SU-DHL-6 (cell line): ENCODE measurements around the gene IP6K2.
A peak's percentile ranks its signal among the peaks of the same experiment; 100 is the strongest.

Experiments used
- H2AFZ ChIP-seq: fragments of 200-600 bp; sonication (generic); 2 replicates; pipeline ENCODE4 v1.6.1; 2014; ENCODE audit warnings: low read depth, mild to moderate bottlenecking, moderate library complexity, mixed read lengths, antibody characterized with exemption, low read length; ENCODE audit not compliant: severe bottlenecking
- H3F3A ChIP-seq: fragments of 200-600 bp; shearing (Covaris generic); 2 replicates; pipeline ENCODE4 v1.6.0; 2016; ENCODE audit warnings: antibody characterized with exemption, mild to moderate bottlenecking; ENCODE audit not compliant: insufficient read depth
- H3K27ac ChIP-seq: fragments of 200-600 bp; sonication (generic); 2 replicates; pipeline ENCODE4 v1.5.1; 2016; ENCODE audit warnings: low read depth, mild to moderate bottlenecking, low read length, moderate library complexity, mixed read lengths
- H3K27me3 ChIP-seq: fragments of 200-600 bp; sonication (generic), shearing (Covaris generic); 2 replicates; pipeline ENCODE4 v1.6.0; 2014; ENCODE audit warnings: mild to moderate bottlenecking, low read length
- H3K36me3 ChIP-seq: fragments of 200-600 bp; sonication (generic); 2 replicates; pipeline ENCODE4 v1.6.1; 2014; ENCODE audit warnings: mild to moderate bottlenecking, low read length, mixed read lengths
- H3K4me2 ChIP-seq: fragments of 300-600, 200-600 bp; shearing (Covaris generic), sonication (generic); 2 replicates; pipeline ENCODE4 v1.6.0; 2014; ENCODE audit warnings: low read length, low read depth, mild to moderate bottlenecking; ENCODE audit not compliant: poor library complexity, severe bottlenecking
- H3K4me3 ChIP-seq: fragments of 200-600 bp; sonication (generic); 2 replicates; pipeline ENCODE4 v1.5.1; 2014; ENCODE audit warnings: antibody characterized with exemption, low read length, mild to moderate bottlenecking, mixed read lengths; ENCODE audit not compliant: insufficient read depth, poor library complexity, severe bottlenecking
- H3K79me2 ChIP-seq: fragments of 200-600 bp; sonication (generic); 2 replicates; pipeline ENCODE4 v1.6.1; 2014; ENCODE audit warnings: mild to moderate bottlenecking, low read length, moderate library complexity; ENCODE audit not compliant: insufficient read depth
- H3K9ac ChIP-seq: fragments of 200-600 bp; sonication (generic); 2 replicates; pipeline ENCODE4 v1.7.0; 2014; ENCODE audit warnings: mild to moderate bottlenecking, low read length
- H3K9me2 ChIP-seq: fragments of 200-600 bp; sonication (generic); replicated peaks from 2 replicates; pipeline ENCODE4 v1.6.1; 2014; ENCODE audit warnings: low read length; ENCODE audit not compliant: insufficient read depth
- H3K9me3 ChIP-seq: fragments of 200-600 bp; sonication (generic); 2 replicates; pipeline ENCODE4 v1.6.1; 2014; ENCODE audit warnings: low read length, mixed read lengths; ENCODE audit not compliant: insufficient read depth
- H4K20me1 ChIP-seq: fragments of 200-600 bp; sonication (generic); 2 replicates; pipeline ENCODE4 v1.6.1; 2014; ENCODE audit warnings: low read depth, mild to moderate bottlenecking, antibody characterized with exemption, low read length, moderate library complexity, mixed read lengths
- EZH2phosphoT487 ChIP-seq: fragments of 200-600 bp; sonication (generic), shearing (Covaris generic); conservative IDR thresholded peaks from 2 replicates; pipeline ENCODE4 v1.6.1; 2018; ENCODE audit warnings: mild to moderate bottlenecking, antibody characterized with exemption, low read length, moderate library complexity, mixed read lengths
- TF ChIP-seq, protein P1 (sequence below): fragments of 200-600 bp; sonication (generic); IDR thresholded peaks from one replicate; pipeline ENCODE4 v1.5.1; 2017; ENCODE audit warnings: antibody characterized with exemption, mild to moderate bottlenecking, low read length, moderate library complexity; ENCODE audit not compliant: insufficient read depth, poor library complexity, severe bottlenecking

The IP6K2 gene

DNA sequence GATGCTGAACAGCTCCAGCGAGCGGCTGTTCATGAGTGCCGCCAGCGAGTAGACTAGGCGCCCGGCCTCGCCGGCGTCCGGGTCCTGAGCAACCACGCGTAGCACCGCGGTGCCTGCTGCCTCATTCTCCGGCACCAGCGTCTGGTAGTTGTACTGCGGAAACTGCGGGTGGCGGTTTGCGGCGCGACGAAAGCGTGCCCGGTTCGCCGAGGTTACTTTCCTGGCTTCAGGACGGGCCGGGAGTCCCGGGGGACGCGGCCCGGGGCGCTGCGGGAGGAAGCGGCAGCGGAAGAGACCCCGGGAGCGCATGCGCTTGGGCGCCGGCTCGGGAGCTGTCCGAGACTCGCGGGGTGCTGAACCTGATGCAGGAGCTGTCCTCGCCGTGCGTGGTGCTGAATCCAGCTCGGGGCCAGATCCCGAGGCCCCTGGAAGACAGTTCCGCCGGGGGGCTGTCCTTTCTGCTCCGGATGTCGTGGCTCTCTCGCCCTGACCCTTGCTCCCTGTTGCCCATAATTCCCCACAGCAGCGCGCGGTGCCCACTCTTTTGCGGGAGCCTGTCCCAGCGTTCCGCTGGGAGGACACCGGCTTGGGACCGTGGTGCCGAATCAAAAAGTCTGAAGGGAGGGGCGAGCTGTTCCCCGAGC, 55.4 kb downstream of the IP6K2 start:
- Histone ChIP-seq H3F3A (0 out of 2 replicates have a peak, but pooled peaks cover 6% of the 10 kb centered on the region), H3K36me3 (no peaks in the 10 kb centered on the region), H3K4me2 (no peak overlapping the region), H2AFZ (no peak overlapping the region), H3K79me2 (no peaks in the 10 kb centered on the region), H3K9ac (no peak overlapping the region), H4K20me1 (no peaks in the 10 kb centered on the region), H3K9me3 (no peaks in the 10 kb centered on the region), H3K27me3 (no peaks in the 10 kb centered on the region), H3K4me3 (no peak overlapping the region), H3K9me2 (no peaks in the 10 kb centered on the region), H3K27ac (no peak overlapping the region)
- TF ChIP-seq, protein P1, sequence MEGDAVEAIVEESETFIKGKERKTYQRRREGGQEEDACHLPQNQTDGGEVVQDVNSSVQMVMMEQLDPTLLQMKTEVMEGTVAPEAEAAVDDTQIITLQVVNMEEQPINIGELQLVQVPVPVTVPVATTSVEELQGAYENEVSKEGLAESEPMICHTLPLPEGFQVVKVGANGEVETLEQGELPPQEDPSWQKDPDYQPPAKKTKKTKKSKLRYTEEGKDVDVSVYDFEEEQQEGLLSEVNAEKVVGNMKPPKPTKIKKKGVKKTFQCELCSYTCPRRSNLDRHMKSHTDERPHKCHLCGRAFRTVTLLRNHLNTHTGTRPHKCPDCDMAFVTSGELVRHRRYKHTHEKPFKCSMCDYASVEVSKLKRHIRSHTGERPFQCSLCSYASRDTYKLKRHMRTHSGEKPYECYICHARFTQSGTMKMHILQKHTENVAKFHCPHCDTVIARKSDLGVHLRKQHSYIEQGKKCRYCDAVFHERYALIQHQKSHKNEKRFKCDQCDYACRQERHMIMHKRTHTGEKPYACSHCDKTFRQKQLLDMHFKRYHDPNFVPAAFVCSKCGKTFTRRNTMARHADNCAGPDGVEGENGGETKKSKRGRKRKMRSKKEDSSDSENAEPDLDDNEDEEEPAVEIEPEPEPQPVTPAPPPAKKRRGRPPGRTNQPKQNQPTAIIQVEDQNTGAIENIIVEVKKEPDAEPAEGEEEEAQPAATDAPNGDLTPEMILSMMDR = no peak
- no peak for TF ChIP-seq EZH2phosphoT487

DNA sequence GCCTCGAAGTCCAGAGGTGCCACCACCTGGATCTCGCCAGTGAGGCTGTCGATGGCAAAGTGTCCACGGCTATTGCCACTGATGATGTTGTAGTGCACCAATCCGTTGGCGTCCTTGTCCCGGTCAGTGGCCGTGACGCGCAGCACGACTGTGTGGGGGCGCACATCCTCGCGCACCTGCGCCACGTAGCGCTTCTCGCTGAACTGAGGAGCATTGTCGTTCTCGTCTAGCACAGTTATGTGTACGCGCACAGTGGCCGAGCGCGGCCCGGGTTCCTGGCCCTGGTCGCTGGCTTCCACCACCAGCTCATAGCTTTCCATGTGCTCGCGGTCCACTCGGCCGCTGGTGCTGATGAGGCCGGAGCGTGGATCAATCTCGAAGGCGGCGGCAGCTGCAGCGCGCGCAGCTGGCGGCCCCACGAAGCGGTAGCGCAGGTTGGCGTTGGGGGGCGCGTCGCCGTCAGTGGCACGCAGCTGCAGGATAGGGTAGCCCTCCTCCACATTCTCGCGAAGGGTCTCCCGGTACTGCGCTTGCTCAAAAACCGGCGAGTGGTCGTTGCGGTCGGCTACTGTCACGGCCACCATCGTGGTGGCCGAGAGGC, 56.1 kb downstream of the IP6K2 start:
- 0 out of 2 replicates have a peak, but pooled peaks cover 6% of the 10 kb centered on the region for H3F3A ChIP-seq
- H3K9me3 ChIP-seq = no peaks in the 10 kb centered on the region
- no peaks in the 10 kb centered on the region for H3K79me2 ChIP-seq
- no peaks in the 10 kb centered on the region for H3K27me3 ChIP-seq
- H3K9me2 ChIP-seq = no peaks in the 10 kb centered on the region
- H2AFZ ChIP-seq = no peak overlapping the region
- H3K36me3 ChIP-seq = no peaks in the 10 kb centered on the region
- no peak overlapping the region for H3K4me3 ChIP-seq
- H3K27ac ChIP-seq = no peak overlapping the region
- no peak overlapping the region for H3K9ac ChIP-seq
- no peaks in the 10 kb centered on the region for H4K20me1 ChIP-seq
- no peak overlapping the region for H3K4me2 ChIP-seq
- TF ChIP-seq, protein P1 = no peak
- TF ChIP-seq EZH2phosphoT487 = no peak

DNA sequence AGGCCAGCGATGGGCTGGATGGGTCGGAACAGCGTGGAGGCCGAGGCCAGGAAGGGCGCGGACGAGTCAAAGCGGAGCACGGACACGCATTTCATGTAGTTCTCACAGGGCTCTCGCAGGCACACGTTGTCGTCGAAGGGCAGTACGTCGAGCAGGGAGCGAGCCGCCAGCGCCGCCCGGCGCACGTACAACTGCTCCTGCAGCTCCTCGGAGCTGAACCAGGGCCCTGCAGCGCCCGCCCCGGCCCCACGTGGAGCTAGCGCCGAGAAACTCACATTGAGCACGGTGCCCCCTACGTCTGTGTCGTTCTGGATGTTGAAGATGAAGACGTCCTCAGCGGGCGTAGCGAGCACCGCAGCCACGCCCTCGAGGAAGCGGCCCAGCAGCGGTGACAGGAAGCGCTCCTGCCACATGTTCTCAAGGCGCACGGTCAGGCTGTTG, 60.2 kb downstream of the IP6K2 start:
- H2AFZ ChIP-seq = no peak overlapping the region
- H3K36me3 ChIP-seq = no peaks in the 10 kb centered on the region

More for the DNA sequence above, 60.2 kb downstream of the IP6K2 start:
- Histone ChIP-seq H3K27me3 (no peaks in the 10 kb centered on the region), H4K20me1 (no peaks in the 10 kb centered on the region), H3K9ac (no peak overlapping the region), H3F3A (0 out of 2 replicates have a peak, but pooled peaks cover 6% of the 10 kb centered on the region), H3K79me2 (no peaks in the 10 kb centered on the region), H3K27ac (no peak overlapping the region), H3K4me2 (peak overlapping the region; percentile 43), H3K4me3 (no peak overlapping the region), H3K9me2 (no peaks in the 10 kb centered on the region), H3K9me3 (no peaks in the 10 kb centered on the region)
- TF ChIP-seq EZH2phosphoT487 = no peak
- TF ChIP-seq, protein P1 = no peak
